Tibial nerve (tissue), 4 donors: ENCODE data around the gene CD302.

Experiments
- CTCF ChIP-seq, 5 experiments: fragments of 200-600 bp in 3 of 5; fragments of 450-650 bp in 2 of 5; sonication (generic) in 3 of 5; IDR thresholded peaks; one replicate each; pipeline ENCODE4 v1.5.1; 2016 to 2019; ENCODE audit warnings: antibody characterized with exemption in 5 of 5, mild to moderate bottlenecking in 3 of 5, moderate library complexity in 2 of 5
- EP300 ChIP-seq, 2 donors: sonication (generic); formaldehyde crosslinking; IDR thresholded peaks; one replicate each; pipeline ENCODE4 v1.6.1; 2017; ENCODE audit warnings: antibody characterized with exemption in 2 of 2, mild to moderate bottlenecking in 1 of 2
- POLR2A ChIP-seq, 2 donors: fragments of 450-650 bp; IDR thresholded peaks; one replicate each; pipeline ENCODE4 v1.6.1; 2017; ENCODE audit warnings: antibody characterized with exemption in 2 of 2, mild to moderate bottlenecking in 2 of 2, moderate library complexity in 2 of 2

- TF ChIP-seq POLR2A (IDR thresholded peaks at IDR 0.05) (no peak), CTCF (IDR thresholded peaks at IDR 0.05) (no peak), EP300 (IDR thresholded peaks at IDR 0.05) (no peak)
These were observed 62.4 kb downstream of the CD302 start for GRCh38 chr2:159735648-159736047.
